WERI-Rb-1 (cell line): ENCODE data around the gene MEGF8.

Experiments used
- DNase-seq: peaks from one replicate; pipeline ENCODE4 v3.0.0-alpha.2; 2020
- H3K27ac ChIP-seq: fragments of 250-450 bp; sonication (Bioruptor Pico); 2 replicates; pipeline ENCODE4 v1.5.1; 2020; ENCODE audit warnings: mild to moderate bottlenecking, moderate library complexity
- H3K27me3 ChIP-seq: fragments of 250-450 bp; sonication (Bioruptor Pico); 2 replicates; pipeline ENCODE4 v1.5.1; 2021; ENCODE audit warnings: mild to moderate bottlenecking, low read depth, moderate library complexity; ENCODE audit not compliant: insufficient read depth, severe bottlenecking
- H3K36me3 ChIP-seq: fragments of 250-450 bp; sonication (Bioruptor Pico); 2 replicates; pipeline ENCODE4 v1.5.1; 2020; ENCODE audit warnings: mild to moderate bottlenecking, moderate library complexity
- H3K4me3 ChIP-seq: 2 replicates; pipeline ENCODE4 v1.5.1; 2011; ENCODE audit warnings: low read depth, mild to moderate bottlenecking, control low read depth, low read length
- H3K9me3 ChIP-seq: fragments of 250-450 bp; sonication (Bioruptor Pico); 2 replicates; pipeline ENCODE4 v1.5.1; 2021; ENCODE audit warnings: mild to moderate bottlenecking, moderate library complexity; ENCODE audit not compliant: severe bottlenecking
- CTCF ChIP-seq: IDR thresholded peaks from 2 replicates; pipeline ENCODE4 v1.5.1; 2011; ENCODE audit warnings: low read depth, mild to moderate bottlenecking, control low read depth, inconsistent platforms, low read length

Gene MEGF8

GRCh38 chr19:42396381-42397262 is 71.2 kb downstream of the MEGF8 start:
- Histone ChIP-seq H3K4me3 (peak overlapping the region; percentile 88), H3K27me3 (no peaks in the 10 kb centered on the region), H3K27ac (peak overlapping the region; percentile 93), H3K36me3 (no peaks in the 10 kb centered on the region), H3K9me3 (no peaks in the 10 kb centered on the region)
- no peak for TF ChIP-seq CTCF
- peak; percentile 99 for DNase-seq

GRCh38 chr19:42397263-42398166 is 72.1 kb downstream of the MEGF8 start:
- Histone ChIP-seq H3K4me3 (peak overlapping the region; percentile 88), H3K9me3 (no peaks in the 10 kb centered on the region), H3K27me3 (no peaks in the 10 kb centered on the region), H3K36me3 (no peaks in the 10 kb centered on the region), H3K27ac (peak overlapping the region; percentile 62)
- TF ChIP-seq CTCF = no peak
- no peak for DNase-seq

GRCh38 chr19:42400404-42400803 is 75.0 kb downstream of the MEGF8 start:
- no peak overlapping the region for H3K27ac ChIP-seq
- no peak overlapping the region for H3K4me3 ChIP-seq
- no peaks in the 10 kb centered on the region for H3K27me3 ChIP-seq
- no peaks in the 10 kb centered on the region for H3K36me3 ChIP-seq
- TF ChIP-seq CTCF = no peak
- H3K9me3 ChIP-seq = no peaks in the 10 kb centered on the region
- DNase-seq = no peak

GRCh38 chr19:42401365-42402303 is 76.2 kb downstream of the MEGF8 start:
- Histone ChIP-seq H3K27ac (peak overlapping the region; percentile 61), H3K4me3 (peak overlapping the region; percentile 49), H3K9me3 (no peaks in the 10 kb centered on the region), H3K27me3 (no peaks in the 10 kb centered on the region), H3K36me3 (no peaks in the 10 kb centered on the region)
- peak; percentile 53 for TF ChIP-seq CTCF
- peak; percentile 83 for DNase-seq

- no peak for DNase-seq
- no peaks in the 10 kb centered on the region for H3K9me3 ChIP-seq
- peak overlapping the region; percentile 61 for H3K27ac ChIP-seq
- TF ChIP-seq CTCF = no peak
- H3K4me3 ChIP-seq = peak overlapping the region; percentile 49
- H3K36me3 ChIP-seq = no peaks in the 10 kb centered on the region
- H3K27me3 ChIP-seq = no peaks in the 10 kb centered on the region
These were observed 77.1 kb downstream of the MEGF8 start for GRCh38 chr19:42402376-42403116.
